ENCODE data around the gene DDR2. TPM values are rescaled to one million over a fixed set of nuclear protein-coding genes. Genes with fewer than 3 reads are reported as not detected.
"Not testable (repeated sequence)": the region's sequence is repeated elsewhere in the genome, so short reads cannot be mapped to it uniquely, and the experiment has no call there.

The DDR2 gene
- total and polyA plus RNA-seq, 2 experiments from 2014 or later = 94.7 to 196 TPM

DNA sequence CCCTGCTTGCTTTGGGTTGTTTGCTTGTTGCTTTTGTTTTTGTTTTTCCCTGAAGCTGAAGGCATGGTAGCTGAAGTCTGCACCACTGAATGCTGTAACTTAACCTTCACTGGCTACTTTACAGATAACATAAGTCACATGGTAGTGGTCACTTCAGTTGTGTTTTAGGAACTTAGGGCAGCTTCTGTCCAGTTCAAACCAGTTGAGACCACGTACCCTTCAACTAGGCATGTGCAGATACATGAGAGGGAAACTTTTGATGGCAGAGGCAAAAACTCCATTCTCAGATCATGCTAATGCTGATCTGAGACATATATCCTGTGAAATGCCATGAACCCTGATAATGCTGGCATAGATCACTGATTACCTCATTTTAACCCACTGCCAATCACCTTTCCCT is 186.4 kb downstream of the DDR2 start:
- H3K9me2 ChIP-seq (ENCODE audit: insufficient read depth); H3K79me2 ChIP-seq (ENCODE audit: insufficient read depth); H3K27me3 ChIP-seq (replicated peaks; ENCODE audit: insufficient read depth); H3F3A ChIP-seq (ENCODE audit: insufficient read depth); H3K4me3 ChIP-seq; H3K27ac ChIP-seq; H2AFZ ChIP-seq; H4K20me1 ChIP-seq (ENCODE audit: insufficient read depth); H3K9ac ChIP-seq; H3K4me1 ChIP-seq (ENCODE audit: insufficient read depth); DNase-seq; H3K36me3 ChIP-seq (ENCODE audit: low read depth); H3K4me2 ChIP-seq (ENCODE audit: unreplicated experiment); H3K9me3 ChIP-seq (ENCODE audit: low read depth): not testable (repeated sequence)
- 91 to 95% methylated on average over 1 of the region's 1 CpG for WGBS, 2 experiments (ENCODE audit: low coverage in 1 of 2, low lambda C conversion rate in 2 of 2, missing lambda C conversion rate in 2 of 2)
- in situ Hi-C loops (cut with MboI) = loop anchor here (25.0 kb wide), 1 partner anchor 456 kb away; no protein-coding TSS in a partner anchor

GRCh38 chr1:162822391-162823200 is 190.3 kb downstream of the DDR2 start:
- H3K27me3 ChIP-seq (replicated peaks; ENCODE audit: insufficient read depth) = no peaks in the 10 kb centered on the region
- no peaks in the 10 kb centered on the region for H4K20me1 ChIP-seq (ENCODE audit: insufficient read depth)
- WGBS, 2 experiments (ENCODE audit: low coverage in 1 of 2, low lambda C conversion rate in 2 of 2, missing lambda C conversion rate in 2 of 2) = 10 to 15% methylated on average over 39 to 44 of the region's 44 CpGs
- H3K4me3 ChIP-seq = peak overlapping the region; percentile 73
- peak overlapping the region; percentile 84 for H2AFZ ChIP-seq
- H3K9me3 ChIP-seq (ENCODE audit: low read depth) = no peaks in the 10 kb centered on the region
- H3K9me2 ChIP-seq (ENCODE audit: insufficient read depth) = no peaks in the 10 kb centered on the region
- TF ChIP-seq EZH2 (IDR thresholded peaks at IDR 0.05; ENCODE audit: insufficient read depth, poor library complexity, severe bottlenecking) (no peak), EZH2phosphoT487 (IDR thresholded peaks at IDR 0.05; ENCODE audit: insufficient read depth, low read depth) (no peak)
- no peaks in the 10 kb centered on the region for H3K36me3 ChIP-seq (ENCODE audit: low read depth)
- H3K4me1 ChIP-seq (ENCODE audit: insufficient read depth) = peaks cover 4% of the 10 kb centered on the region; the same call in 1 of the 2 replicates
- H3K79me2 ChIP-seq (ENCODE audit: insufficient read depth) = no peaks in the 10 kb centered on the region
- in situ Hi-C loops (cut with MboI) = loop anchor here (25.0 kb wide), 1 partner anchor 460 kb away; no protein-coding TSS in a partner anchor
- peak overlapping the region; percentile 87 for H3K4me2 ChIP-seq (ENCODE audit: unreplicated experiment)
- peak overlapping the region; percentile 22 for H3K9ac ChIP-seq
- peak; percentile 34 for DNase-seq
- H3F3A ChIP-seq (ENCODE audit: insufficient read depth) = 0 out of 2 replicates have a peak, but pooled peaks cover 4% of the 10 kb centered on the region
- no peak overlapping the region for H3K27ac ChIP-seq

DNA sequence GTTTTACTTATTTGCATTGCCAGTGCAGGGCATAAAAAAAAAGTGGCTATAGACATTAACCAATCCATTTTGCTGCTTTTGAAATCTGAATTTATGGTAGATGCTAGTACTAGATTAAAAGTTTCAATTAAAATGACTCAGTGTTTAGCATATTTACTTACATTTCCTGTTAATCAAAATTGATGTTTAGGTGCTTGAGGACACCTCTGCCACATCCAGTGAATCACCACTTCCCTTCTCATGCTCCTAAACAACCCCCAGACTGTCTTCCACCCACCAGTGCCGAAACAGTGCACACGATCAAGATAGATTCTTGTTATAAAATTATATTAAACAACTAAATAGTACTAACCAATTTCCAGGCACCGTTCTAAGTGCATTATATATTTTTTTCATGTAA is 191.0 kb downstream of the DDR2 start:
- in situ Hi-C loops (cut with MboI) = loop anchor here (25.0 kb wide), 1 partner anchor 461 kb away; no protein-coding TSS in a partner anchor
- 78 to 79% methylated on average over 3 of the region's 3 CpGs for WGBS, 2 experiments (ENCODE audit: low coverage in 1 of 2, low lambda C conversion rate in 2 of 2, missing lambda C conversion rate in 2 of 2)
- Histone ChIP-seq H3K4me3 (no peak overlapping the region), H4K20me1 (ENCODE audit: insufficient read depth) (no peaks in the 10 kb centered on the region), H3K9me3 (ENCODE audit: low read depth) (no peaks in the 10 kb centered on the region), H2AFZ (no peak overlapping the region), H3K27ac (no peak overlapping the region), H3K4me1 (ENCODE audit: insufficient read depth) (no peaks in the 10 kb centered on the region), H3K9ac (no peak overlapping the region), H3K79me2 (ENCODE audit: insufficient read depth) (no peaks in the 10 kb centered on the region), H3K4me2 (ENCODE audit: unreplicated experiment) (peak overlapping the region; percentile 87), H3K27me3 (replicated peaks; ENCODE audit: insufficient read depth) (no peaks in the 10 kb centered on the region), H3K9me2 (ENCODE audit: insufficient read depth) (no peaks in the 10 kb centered on the region), H3F3A (ENCODE audit: insufficient read depth) (0 out of 2 replicates have a peak, but pooled peaks cover 4% of the 10 kb centered on the region), H3K36me3 (ENCODE audit: low read depth) (no peaks in the 10 kb centered on the region)
- DNase-seq = no peak
- TF ChIP-seq EZH2 (IDR thresholded peaks at IDR 0.05; ENCODE audit: insufficient read depth, poor library complexity, severe bottlenecking) (no peak), EZH2phosphoT487 (IDR thresholded peaks at IDR 0.05; ENCODE audit: insufficient read depth, low read depth) (no peak)

DNA sequence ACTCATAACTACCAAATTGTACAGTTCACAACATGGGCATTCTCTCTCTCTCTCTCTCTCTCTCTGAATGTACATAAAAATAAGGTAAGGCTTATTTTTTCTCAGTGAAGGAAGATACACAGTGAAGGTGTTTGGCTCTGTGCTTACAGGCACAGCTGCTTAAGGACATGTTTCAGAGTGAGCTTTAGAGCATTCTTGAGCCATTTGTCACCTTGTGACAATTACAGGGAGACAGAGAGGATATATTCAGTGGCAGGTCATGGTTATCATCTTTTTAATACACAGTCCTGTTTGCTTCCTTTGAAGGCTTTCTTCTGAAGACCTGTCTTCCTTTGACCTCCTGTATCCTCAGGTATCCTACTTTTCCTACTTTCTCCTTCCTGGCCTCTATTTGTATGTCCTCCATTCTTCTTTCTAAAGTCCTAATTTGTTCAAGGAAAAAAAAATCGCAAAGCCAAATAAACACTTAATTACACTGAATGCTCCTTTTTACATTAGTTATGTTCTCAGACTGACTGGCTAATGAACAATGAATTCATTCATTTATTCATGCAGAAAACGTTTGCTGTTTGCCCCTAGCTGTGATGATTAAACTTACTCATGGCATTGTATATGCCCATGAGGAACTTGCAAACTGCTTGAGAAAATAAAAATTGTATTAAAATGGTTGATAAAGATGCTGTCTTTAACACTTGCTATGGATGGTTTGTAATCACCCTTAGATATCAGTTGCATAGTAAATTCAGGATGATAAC is 191.7 kb downstream of the DDR2 start:
- no peak overlapping the region for H2AFZ ChIP-seq
- no peaks in the 10 kb centered on the region for H3K9me3 ChIP-seq (ENCODE audit: low read depth)
- TF ChIP-seq EZH2 (IDR thresholded peaks at IDR 0.05; ENCODE audit: insufficient read depth, poor library complexity, severe bottlenecking) = no peak
- H3K9me2 ChIP-seq (ENCODE audit: insufficient read depth) = no peaks in the 10 kb centered on the region
- H3F3A ChIP-seq (ENCODE audit: insufficient read depth) = 0 out of 2 replicates have a peak, but pooled peaks cover 4% of the 10 kb centered on the region
- DNase-seq = peak; percentile 25
- WGBS, 2 experiments (ENCODE audit: low coverage in 1 of 2, low lambda C conversion rate in 2 of 2, missing lambda C conversion rate in 2 of 2) = 26 to 30% methylated on average over 2 of the region's 2 CpGs
- no peak overlapping the region for H3K27ac ChIP-seq
- H4K20me1 ChIP-seq (ENCODE audit: insufficient read depth) = no peaks in the 10 kb centered on the region
- H3K4me3 ChIP-seq = no peak overlapping the region
- H3K4me2 ChIP-seq (ENCODE audit: unreplicated experiment) = no peak overlapping the region
- H3K79me2 ChIP-seq (ENCODE audit: insufficient read depth) = no peaks in the 10 kb centered on the region
- no peaks in the 10 kb centered on the region for H3K36me3 ChIP-seq (ENCODE audit: low read depth)
- H3K27me3 ChIP-seq (replicated peaks; ENCODE audit: insufficient read depth) = no peaks in the 10 kb centered on the region
- no peak overlapping the region for H3K9ac ChIP-seq
- no peaks in the 10 kb centered on the region for H3K4me1 ChIP-seq (ENCODE audit: insufficient read depth)
- in situ Hi-C loops (cut with MboI) = loop anchor here (25.0 kb wide), 1 partner anchor 462 kb away; no protein-coding TSS in a partner anchor
